Measurements from ENCODE around the gene ROCK2. TPM values are rescaled to one million over a fixed set of nuclear protein-coding genes. Genes with fewer than 3 reads are reported as not detected.

Gene ROCK2
- total RNA-seq, 2 donors from 2014 or later, result 14.7 to 15.3 TPM

- no peak for ATAC-seq (replicated peaks in 1 of 2)
- no peaks in the 10 kb centered on the region for H3K27me3 Mint-ChIP-seq (ENCODE audit: low read depth)
These were observed 38.5 kb downstream of the ROCK2 start for GRCh38 chr2:11305958-11306357.

GRCh38 chr2:11305338-11305737 lies 39.1 kb downstream of the ROCK2 start:
- ATAC-seq (replicated peaks in 1 of 2), result no peak
- no peak for DNase-seq
- Mint-ChIP-seq H3K27ac (no peak overlapping the region), H3K27me3 (ENCODE audit: low read depth) (no peaks in the 10 kb centered on the region), H3K9me3 (no peaks in the 10 kb centered on the region), H3K36me3 (ENCODE audit: insufficient read depth in 2 of 2) (no peaks in the 10 kb centered on the region), H3K4me1 (ENCODE audit: low read depth) (peaks cover 7% of the 10 kb centered on the region), H3K4me3 (no peak overlapping the region)

More at GRCh38 chr2:11305958-11306357, 38.5 kb downstream of the ROCK2 start:
- H3K4me1 Mint-ChIP-seq (ENCODE audit: low read depth), result peaks cover 10% of the 10 kb centered on the region
- no peak overlapping the region for H3K4me3 Mint-ChIP-seq
- H3K27ac Mint-ChIP-seq, result no peak overlapping the region
- DNase-seq, result no peak
- H3K36me3 Mint-ChIP-seq (ENCODE audit: insufficient read depth in 2 of 2), result no peaks in the 10 kb centered on the region
- H3K9me3 Mint-ChIP-seq, result no peaks in the 10 kb centered on the region

DNA sequence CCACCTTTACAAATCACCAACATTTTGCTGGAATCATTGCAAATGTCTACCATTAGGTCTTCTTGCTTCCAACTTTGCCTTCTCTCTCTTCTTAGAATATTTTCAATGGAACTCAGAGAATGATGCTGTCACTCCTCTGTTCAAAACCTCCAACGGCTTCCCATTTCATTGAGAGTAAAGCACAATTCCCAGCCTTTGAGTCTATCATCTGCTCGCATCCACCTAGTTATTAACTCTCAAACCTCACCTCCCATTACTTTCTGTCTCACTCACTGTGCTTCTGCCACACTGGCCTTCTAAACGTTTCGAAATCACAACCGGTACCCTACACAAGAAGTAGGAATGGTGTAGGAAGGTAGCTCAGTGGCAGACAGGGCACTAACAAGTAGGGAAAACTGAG lies 40.0 kb downstream of the ROCK2 start:
- H3K4me1 Mint-ChIP-seq (ENCODE audit: low read depth), result peaks cover 7% of the 10 kb centered on the region
- H3K27ac Mint-ChIP-seq, result no peak overlapping the region
- H3K27me3 Mint-ChIP-seq (ENCODE audit: low read depth), result no peaks in the 10 kb centered on the region
- H3K9me3 Mint-ChIP-seq, result no peaks in the 10 kb centered on the region
- no peak overlapping the region for H3K4me3 Mint-ChIP-seq
- no peak for DNase-seq
- no peaks in the 10 kb centered on the region for H3K36me3 Mint-ChIP-seq (ENCODE audit: insufficient read depth in 2 of 2)
- no peak for ATAC-seq (replicated peaks in 1 of 2)

GRCh38 chr2:11303290-11304013 lies 41.0 kb downstream of the ROCK2 start:
- no peaks in the 10 kb centered on the region for H3K27me3 Mint-ChIP-seq (ENCODE audit: low read depth)
- no peaks in the 10 kb centered on the region for H3K9me3 Mint-ChIP-seq
- ATAC-seq (replicated peaks in 1 of 2), result no peak
- no peak for DNase-seq
- peaks cover 7% of the 10 kb centered on the region for H3K4me1 Mint-ChIP-seq (ENCODE audit: low read depth)
- no peak overlapping the region for H3K27ac Mint-ChIP-seq
- H3K36me3 Mint-ChIP-seq (ENCODE audit: insufficient read depth in 2 of 2), result no peaks in the 10 kb centered on the region
- no peak overlapping the region for H3K4me3 Mint-ChIP-seq

DNA sequence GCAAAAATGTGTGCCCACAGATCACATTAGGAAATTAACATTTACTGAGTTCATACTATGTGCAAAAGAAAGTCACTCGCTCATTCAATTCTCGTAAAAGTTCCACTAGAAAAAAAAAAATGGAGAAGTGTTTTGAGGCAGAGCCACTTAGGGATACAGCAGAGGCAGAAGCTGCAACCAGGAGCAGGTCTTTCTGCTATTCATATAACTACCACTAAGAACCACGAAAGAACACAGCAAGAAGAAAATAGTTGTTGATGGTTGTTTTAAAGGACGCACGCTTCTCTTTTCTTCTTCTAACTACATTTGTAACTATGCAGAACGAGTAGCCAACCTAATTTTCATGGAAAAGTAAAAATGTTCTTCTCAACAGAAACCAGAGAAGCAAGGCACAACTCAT lies 45.0 kb downstream of the ROCK2 start:
- DNase-seq (no peak), ATAC-seq (replicated peaks in 1 of 2) (no peak)
- no peak overlapping the region for H3K27ac Mint-ChIP-seq
- peaks cover 19% of the 10 kb centered on the region for H3K4me1 Mint-ChIP-seq (ENCODE audit: low read depth)
- H3K9me3 Mint-ChIP-seq, result no peaks in the 10 kb centered on the region
- no peaks in the 10 kb centered on the region for H3K36me3 Mint-ChIP-seq (ENCODE audit: insufficient read depth in 2 of 2)
- H3K27me3 Mint-ChIP-seq (ENCODE audit: low read depth), result no peaks in the 10 kb centered on the region
- no peak overlapping the region for H3K4me3 Mint-ChIP-seq

DNA sequence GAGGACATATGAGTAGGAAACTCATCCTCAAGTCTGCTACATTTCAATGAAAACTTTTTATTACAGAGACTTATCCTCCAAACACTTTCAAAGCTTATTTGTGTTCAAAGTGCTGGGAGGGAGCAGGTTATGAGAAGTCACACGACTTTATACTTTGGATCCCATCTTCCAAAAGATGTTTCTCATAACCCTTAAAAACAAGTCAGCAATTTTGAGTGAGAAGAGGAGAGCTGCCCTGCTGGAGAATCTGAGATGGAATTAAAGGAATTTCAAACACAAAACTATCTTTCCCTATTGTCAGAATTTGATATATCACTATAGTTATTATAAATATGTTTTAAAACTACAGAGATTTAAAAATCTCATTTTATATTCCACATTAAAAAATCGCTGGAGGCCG lies 45.8 kb downstream of the ROCK2 start:
- H3K27me3 Mint-ChIP-seq (ENCODE audit: low read depth), result no peaks in the 10 kb centered on the region
- H3K36me3 Mint-ChIP-seq (ENCODE audit: insufficient read depth in 2 of 2), result no peaks in the 10 kb centered on the region
- no peaks in the 10 kb centered on the region for H3K9me3 Mint-ChIP-seq
- H3K27ac Mint-ChIP-seq, result no peak overlapping the region
- H3K4me3 Mint-ChIP-seq, result no peak overlapping the region
- H3K4me1 Mint-ChIP-seq (ENCODE audit: low read depth), result peaks cover 19% of the 10 kb centered on the region
- DNase-seq, result no peak
- ATAC-seq (replicated peaks in 1 of 2), result no peak

- ATAC-seq (replicated peaks in 1 of 2) (no peak), DNase-seq (no peak)
- H3K4me3 Mint-ChIP-seq, result no peak overlapping the region
- no peaks in the 10 kb centered on the region for H3K36me3 Mint-ChIP-seq (ENCODE audit: insufficient read depth in 2 of 2)
- peaks cover 26% of the 10 kb centered on the region for H3K4me1 Mint-ChIP-seq (ENCODE audit: low read depth)
- no peak overlapping the region for H3K27ac Mint-ChIP-seq
- no peaks in the 10 kb centered on the region for H3K9me3 Mint-ChIP-seq
- H3K27me3 Mint-ChIP-seq (ENCODE audit: low read depth), result no peaks in the 10 kb centered on the region
These were observed 48.0 kb downstream of the ROCK2 start for GRCh38 chr2:11296401-11296800.

DNA sequence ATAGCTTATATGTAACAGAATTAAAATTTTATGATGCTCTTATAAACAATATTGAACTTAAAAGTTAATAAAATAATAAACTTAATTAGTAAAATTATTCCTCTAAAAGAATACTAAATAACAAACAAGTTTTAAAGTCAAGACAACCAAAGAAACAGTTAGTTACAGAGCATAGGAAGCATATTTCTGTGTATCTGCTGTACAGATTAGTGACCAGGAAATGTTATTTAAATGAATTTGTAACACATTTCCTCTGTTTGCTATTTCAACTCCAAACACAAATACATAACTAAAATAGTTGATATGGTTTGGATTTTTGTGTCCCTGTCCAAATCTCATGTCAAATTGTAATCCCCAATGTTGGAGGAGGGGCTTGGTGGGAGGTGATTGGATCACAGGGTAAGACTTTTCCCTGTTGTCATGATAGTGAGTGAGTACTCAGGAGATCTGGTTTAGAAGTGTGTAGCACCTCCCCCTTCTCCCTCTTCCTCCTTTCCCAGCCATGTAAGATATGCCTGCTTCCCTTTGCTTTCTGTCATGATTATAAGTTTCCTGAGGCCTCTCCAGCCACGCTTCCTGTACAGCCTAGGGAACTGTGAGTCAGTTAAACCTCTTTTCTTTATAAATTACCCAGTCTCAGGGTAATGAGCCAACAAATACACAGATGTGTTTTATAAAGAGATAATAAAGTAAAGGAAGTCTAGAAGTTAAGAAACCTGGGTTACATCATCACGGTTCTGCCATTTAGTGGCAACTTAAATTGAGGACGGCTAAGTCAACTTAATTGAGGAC lies 51.8 kb downstream of the ROCK2 start:
- Mint-ChIP-seq H3K4me1 (ENCODE audit: low read depth) (peaks cover 36% of the 10 kb centered on the region), H3K27ac (peak overlapping the region; percentile 63), H3K36me3 (ENCODE audit: insufficient read depth in 2 of 2) (no peaks in the 10 kb centered on the region), H3K4me3 (peak overlapping the region in 1 of 2 donors; percentile 2), H3K27me3 (ENCODE audit: low read depth) (no peaks in the 10 kb centered on the region), H3K9me3 (no peaks in the 10 kb centered on the region)
- DNase-seq (no peak), ATAC-seq (replicated peaks in 1 of 2) (no peak)

- Mint-ChIP-seq H3K27ac (no peak overlapping the region), H3K4me1 (ENCODE audit: low read depth) (peaks cover 21% of the 10 kb centered on the region), H3K4me3 (no peak overlapping the region), H3K36me3 (ENCODE audit: insufficient read depth in 2 of 2) (peaks cover 2 to 3% of the 10 kb centered on the region in 2 donors), H3K27me3 (ENCODE audit: low read depth) (no peaks in the 10 kb centered on the region), H3K9me3 (peaks cover 0 to 1% of the 10 kb centered on the region in 2 donors)
- ATAC-seq (replicated peaks in 1 of 2) (no peak), DNase-seq (no peak)
These were observed 53.7 kb downstream of the ROCK2 start for GRCh38 chr2:11290713-11291112.

- no peak overlapping the region for H3K4me3 Mint-ChIP-seq
- peak overlapping the region; percentile 50 for H3K27ac Mint-ChIP-seq
- ATAC-seq (replicated peaks in 1 of 2) (no peak), DNase-seq (no peak)
- no peaks in the 10 kb centered on the region for H3K27me3 Mint-ChIP-seq (ENCODE audit: low read depth)
- H3K9me3 Mint-ChIP-seq, result peaks cover 0 to 1% of the 10 kb centered on the region in 2 donors
- H3K4me1 Mint-ChIP-seq (ENCODE audit: low read depth), result peaks cover 17% of the 10 kb centered on the region
- peaks cover 3% of the 10 kb centered on the region in 2 donors for H3K36me3 Mint-ChIP-seq (ENCODE audit: insufficient read depth in 2 of 2)
These were observed 54.2 kb downstream of the ROCK2 start for GRCh38 chr2:11290211-11290610.

DNA sequence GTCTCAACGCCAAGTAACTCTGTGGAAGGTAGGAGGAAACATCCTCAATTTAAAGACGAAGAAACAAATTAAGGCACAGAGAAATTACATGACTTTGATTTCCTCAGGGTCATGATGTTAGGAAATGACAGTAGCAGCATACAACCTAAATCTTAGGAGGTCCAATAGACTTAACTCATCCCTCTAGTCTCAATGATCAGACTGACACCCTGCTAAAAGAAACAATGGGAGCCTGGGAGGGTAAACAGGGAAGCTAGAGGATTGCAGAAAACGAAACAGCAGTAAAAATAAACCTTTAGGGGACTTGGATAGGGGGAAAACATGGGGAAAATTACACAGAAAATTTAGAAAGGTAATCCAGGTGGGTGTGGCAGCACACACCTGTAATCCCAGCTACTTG lies 56.0 kb downstream of the ROCK2 start:
- peaks cover 17% of the 10 kb centered on the region for H3K4me1 Mint-ChIP-seq (ENCODE audit: low read depth)
- H3K36me3 Mint-ChIP-seq (ENCODE audit: insufficient read depth in 2 of 2), result peaks cover 10% of the 10 kb centered on the region in 2 donors
- no peak for ATAC-seq (replicated peaks in 1 of 2)

GRCh38 chr2:11286749-11287148 lies 57.7 kb downstream of the ROCK2 start:
- H3K4me3 Mint-ChIP-seq, result no peak overlapping the region
- peaks cover 10% of the 10 kb centered on the region for H3K4me1 Mint-ChIP-seq (ENCODE audit: low read depth)
- H3K27ac Mint-ChIP-seq, result no peak overlapping the region
- peaks cover 10 to 17% of the 10 kb centered on the region in 2 donors for H3K36me3 Mint-ChIP-seq (ENCODE audit: insufficient read depth in 2 of 2)
- DNase-seq (no peak), ATAC-seq (replicated peaks in 1 of 2) (no peak)
- H3K27me3 Mint-ChIP-seq (ENCODE audit: low read depth), result no peaks in the 10 kb centered on the region
- H3K9me3 Mint-ChIP-seq, result peaks cover 0 to 1% of the 10 kb centered on the region in 2 donors

More for the DNA sequence above, 56.0 kb downstream of the ROCK2 start:
- Mint-ChIP-seq H3K9me3 (peaks cover 0 to 1% of the 10 kb centered on the region in 2 donors), H3K27ac (no peak overlapping the region), H3K27me3 (ENCODE audit: low read depth) (no peaks in the 10 kb centered on the region), H3K4me3 (no peak overlapping the region)
- no peak for DNase-seq

DNA sequence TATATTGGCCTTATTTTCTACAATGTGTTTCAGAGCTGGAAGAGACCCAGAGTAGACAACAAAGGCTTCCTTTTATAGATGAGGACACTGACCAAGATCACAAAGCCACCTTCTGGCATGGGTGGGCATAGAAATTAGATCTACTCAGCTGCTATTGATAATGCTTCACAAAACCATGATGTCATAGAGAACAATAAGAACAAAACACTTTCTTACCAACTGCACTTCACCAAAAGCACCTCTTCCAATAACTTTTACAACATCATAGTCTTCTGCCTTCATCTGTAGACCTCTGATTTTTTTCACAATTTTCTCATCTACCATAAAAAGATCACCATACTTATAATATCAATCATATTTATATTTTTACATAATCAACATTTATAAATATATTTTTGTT lies 58.1 kb downstream of the ROCK2 start:
- H3K27me3 Mint-ChIP-seq (ENCODE audit: low read depth), result no peaks in the 10 kb centered on the region
- no peak for DNase-seq
- H3K4me1 Mint-ChIP-seq (ENCODE audit: low read depth), result peaks cover 10% of the 10 kb centered on the region
- H3K27ac Mint-ChIP-seq, result no peak overlapping the region
- H3K36me3 Mint-ChIP-seq (ENCODE audit: insufficient read depth in 2 of 2), result peaks cover 10 to 20% of the 10 kb centered on the region in 2 donors
- H3K9me3 Mint-ChIP-seq, result peaks cover 0 to 1% of the 10 kb centered on the region in 2 donors
- ATAC-seq (replicated peaks in 1 of 2), result no peak
- H3K4me3 Mint-ChIP-seq, result no peak overlapping the region

Data from activated T-cell treated with anti-CD3 and anti-CD28 coated beads, Interleukin-2, amount 50 U/mL, for 72 hours (primary cell).